ENCODE measurements around the gene ABLIM2.

GRCh38 chr4:8079916-8080753 is 78.5 kb downstream of the ABLIM2 start:
- TF ChIP-seq POLR2AphosphoS2 (IDR thresholded peaks at IDR 0.05; ENCODE audit: low read depth, low read length) (no peak), MAX (IDR thresholded peaks at IDR 0.05; ENCODE audit: low read depth, low read length) (no peak), RBBP5 (conservative IDR thresholded peaks at IDR 0.05) (no peak), TARDBP (IDR thresholded peaks at IDR 0.05; ENCODE audit: borderline replicate concordance) (no peak)
- TF ChIP-seq, protein P1, sequence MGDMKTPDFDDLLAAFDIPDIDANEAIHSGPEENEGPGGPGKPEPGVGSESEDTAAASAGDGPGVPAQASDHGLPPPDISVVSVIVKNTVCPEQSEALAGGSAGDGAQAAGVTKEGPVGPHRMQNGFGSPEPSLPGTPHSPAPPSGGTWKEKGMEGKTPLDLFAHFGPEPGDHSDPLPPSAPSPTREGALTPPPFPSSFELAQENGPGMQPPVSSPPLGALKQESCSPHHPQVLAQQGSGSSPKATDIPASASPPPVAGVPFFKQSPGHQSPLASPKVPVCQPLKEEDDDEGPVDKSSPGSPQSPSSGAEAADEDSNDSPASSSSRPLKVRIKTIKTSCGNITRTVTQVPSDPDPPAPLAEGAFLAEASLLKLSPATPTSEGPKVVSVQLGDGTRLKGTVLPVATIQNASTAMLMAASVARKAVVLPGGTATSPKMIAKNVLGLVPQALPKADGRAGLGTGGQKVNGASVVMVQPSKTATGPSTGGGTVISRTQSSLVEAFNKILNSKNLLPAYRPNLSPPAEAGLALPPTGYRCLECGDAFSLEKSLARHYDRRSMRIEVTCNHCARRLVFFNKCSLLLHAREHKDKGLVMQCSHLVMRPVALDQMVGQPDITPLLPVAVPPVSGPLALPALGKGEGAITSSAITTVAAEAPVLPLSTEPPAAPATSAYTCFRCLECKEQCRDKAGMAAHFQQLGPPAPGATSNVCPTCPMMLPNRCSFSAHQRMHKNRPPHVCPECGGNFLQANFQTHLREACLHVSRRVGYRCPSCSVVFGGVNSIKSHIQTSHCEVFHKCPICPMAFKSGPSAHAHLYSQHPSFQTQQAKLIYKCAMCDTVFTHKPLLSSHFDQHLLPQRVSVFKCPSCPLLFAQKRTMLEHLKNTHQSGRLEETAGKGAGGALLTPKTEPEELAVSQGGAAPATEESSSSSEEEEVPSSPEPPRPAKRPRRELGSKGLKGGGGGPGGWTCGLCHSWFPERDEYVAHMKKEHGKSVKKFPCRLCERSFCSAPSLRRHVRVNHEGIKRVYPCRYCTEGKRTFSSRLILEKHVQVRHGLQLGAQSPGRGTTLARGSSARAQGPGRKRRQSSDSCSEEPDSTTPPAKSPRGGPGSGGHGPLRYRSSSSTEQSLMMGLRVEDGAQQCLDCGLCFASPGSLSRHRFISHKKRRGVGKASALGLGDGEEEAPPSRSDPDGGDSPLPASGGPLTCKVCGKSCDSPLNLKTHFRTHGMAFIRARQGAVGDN (IDR thresholded peaks at IDR 0.05), result no peak
- TF ChIP-seq, protein P2, sequence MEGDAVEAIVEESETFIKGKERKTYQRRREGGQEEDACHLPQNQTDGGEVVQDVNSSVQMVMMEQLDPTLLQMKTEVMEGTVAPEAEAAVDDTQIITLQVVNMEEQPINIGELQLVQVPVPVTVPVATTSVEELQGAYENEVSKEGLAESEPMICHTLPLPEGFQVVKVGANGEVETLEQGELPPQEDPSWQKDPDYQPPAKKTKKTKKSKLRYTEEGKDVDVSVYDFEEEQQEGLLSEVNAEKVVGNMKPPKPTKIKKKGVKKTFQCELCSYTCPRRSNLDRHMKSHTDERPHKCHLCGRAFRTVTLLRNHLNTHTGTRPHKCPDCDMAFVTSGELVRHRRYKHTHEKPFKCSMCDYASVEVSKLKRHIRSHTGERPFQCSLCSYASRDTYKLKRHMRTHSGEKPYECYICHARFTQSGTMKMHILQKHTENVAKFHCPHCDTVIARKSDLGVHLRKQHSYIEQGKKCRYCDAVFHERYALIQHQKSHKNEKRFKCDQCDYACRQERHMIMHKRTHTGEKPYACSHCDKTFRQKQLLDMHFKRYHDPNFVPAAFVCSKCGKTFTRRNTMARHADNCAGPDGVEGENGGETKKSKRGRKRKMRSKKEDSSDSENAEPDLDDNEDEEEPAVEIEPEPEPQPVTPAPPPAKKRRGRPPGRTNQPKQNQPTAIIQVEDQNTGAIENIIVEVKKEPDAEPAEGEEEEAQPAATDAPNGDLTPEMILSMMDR (IDR thresholded peaks at IDR 0.05 in 2 of 3, conservative IDR thresholded peaks at IDR 0.05 in 1 of 3; ENCODE audit: control insufficient read depth in 2 of 3, extremely low read depth in 1 of 3, insufficient read depth in 1 of 3, low read depth in 3 of 3, low read length in 3 of 3), result no peak
